Effector memory CD8-positive, alpha-beta T cell (primary cell): ENCODE data around the gene RNF44.

Experiments
- ATAC-seq: fragments of 150-1000 bp; cut with Tn5 transposase; replicated peaks from 2 replicates; pipeline ENCODE4 v1.10.0; 2021; ENCODE audit warnings: mild to moderate bottlenecking, moderate library complexity
- DNase-seq, 3 experiments: peaks; one replicate each; pipeline ENCODE4 v3.0.0; 2021
- H3K27ac Mint-ChIP-seq, 2 donors: one replicate each; pipeline ENCODE4 v1.8.0; 2022; ENCODE audit warnings: mild to moderate bottlenecking in 2 of 2, mixed read lengths in 2 of 2, moderate library complexity in 2 of 2
- H3K27me3 Mint-ChIP-seq, 2 donors: one replicate each; pipeline ENCODE4 v1.8.0; 2022; ENCODE audit warnings: mixed read lengths in 2 of 2
- H3K36me3 Mint-ChIP-seq: one replicate; pipeline ENCODE4 v1.8.0; 2022; ENCODE audit warnings: mild to moderate bottlenecking, moderate library complexity, mixed read lengths; ENCODE audit not compliant: insufficient read depth
- H3K4me1 Mint-ChIP-seq, 2 donors: one replicate each; pipeline ENCODE4 v1.8.0; 2022; ENCODE audit warnings: low read depth in 2 of 2, mixed read lengths in 2 of 2
- H3K4me3 Mint-ChIP-seq, 2 donors: one replicate each; pipeline ENCODE4 v1.8.0; 2022; ENCODE audit warnings: mild to moderate bottlenecking in 2 of 2, mixed read lengths in 2 of 2, moderate library complexity in 2 of 2
- H3K9me3 Mint-ChIP-seq, 2 donors: one replicate each; pipeline ENCODE4 v1.8.0; 2022; ENCODE audit warnings: mixed read lengths in 2 of 2

Gene RNF44

GRCh38 chr5:176547802-176548201, 10.6 kb upstream of the RNF44 start:
- Mint-ChIP-seq H3K36me3 (peaks cover 11% of the 10 kb centered on the region), H3K4me3 (no peak overlapping the region), H3K27me3 (no peaks in the 10 kb centered on the region), H3K27ac (peak overlapping the region; percentile 60 to 73), H3K9me3 (no peaks in the 10 kb centered on the region), H3K4me1 (peaks cover 20 to 36% of the 10 kb centered on the region in 2 donors)
- DNase-seq, result no peak
- ATAC-seq, result peak; percentile 23

- DNase-seq, result no peak
- H3K4me3 Mint-ChIP-seq, result no peak overlapping the region
- no peaks in the 10 kb centered on the region for H3K27me3 Mint-ChIP-seq
- no peak for ATAC-seq
- peak overlapping the region in 1 of 2 donors; percentile 10 for H3K27ac Mint-ChIP-seq
- peaks cover 25% of the 10 kb centered on the region for H3K36me3 Mint-ChIP-seq
- H3K4me1 Mint-ChIP-seq, result peaks cover 30 to 49% of the 10 kb centered on the region in 2 donors
- no peaks in the 10 kb centered on the region for H3K9me3 Mint-ChIP-seq
Observed at GRCh38 chr5:176545737-176546509, 8.7 kb upstream of the RNF44 start.

GRCh38 chr5:176545388-176545736, 8.2 kb upstream of the RNF44 start:
- no peaks in the 10 kb centered on the region for H3K9me3 Mint-ChIP-seq
- peak overlapping the region in 1 of 2 donors; percentile 10 for H3K27ac Mint-ChIP-seq
- peaks cover 30% of the 10 kb centered on the region for H3K36me3 Mint-ChIP-seq
- H3K4me3 Mint-ChIP-seq, result peak overlapping the region in 1 of 2 donors; percentile 89
- peaks cover 36 to 49% of the 10 kb centered on the region in 2 donors for H3K4me1 Mint-ChIP-seq
- no peaks in the 10 kb centered on the region for H3K27me3 Mint-ChIP-seq
- ATAC-seq (no peak), DNase-seq (no peak)

GRCh38 chr5:176543428-176544182, 6.4 kb upstream of the RNF44 start:
- Mint-ChIP-seq H3K4me1 (peaks cover 44 to 57% of the 10 kb centered on the region in 2 donors), H3K4me3 (peak overlapping the region; percentile 88 to 89), H3K36me3 (peaks cover 30% of the 10 kb centered on the region), H3K27ac (peak overlapping the region; percentile 75 to 92), H3K27me3 (no peaks in the 10 kb centered on the region), H3K9me3 (no peaks in the 10 kb centered on the region)
- ATAC-seq, result peak; percentile 64
- peak; percentile 61 to 71 (median 63) for DNase-seq

- peak overlapping the region; percentile 89 to 91 for H3K4me3 Mint-ChIP-seq
- peak overlapping the region; percentile 92 to 98 for H3K27ac Mint-ChIP-seq
- no peaks in the 10 kb centered on the region for H3K27me3 Mint-ChIP-seq
- H3K9me3 Mint-ChIP-seq, result no peaks in the 10 kb centered on the region
- H3K36me3 Mint-ChIP-seq, result peaks cover 30% of the 10 kb centered on the region
- peaks cover 49 to 62% of the 10 kb centered on the region in 2 donors for H3K4me1 Mint-ChIP-seq
- ATAC-seq, result peak; percentile 18
- peak in 2 of 3 experiments; percentile 26 to 28 for DNase-seq
Observed at GRCh38 chr5:176542596-176543427, 5.6 kb upstream of the RNF44 start.

GRCh38 chr5:176542135-176542595, 5.0 kb upstream of the RNF44 start:
- no peaks in the 10 kb centered on the region for H3K27me3 Mint-ChIP-seq
- peak; percentile 43 to 53 (median 46) for DNase-seq
- peak overlapping the region; percentile 92 to 98 for H3K27ac Mint-ChIP-seq
- H3K36me3 Mint-ChIP-seq, result peaks cover 36% of the 10 kb centered on the region
- no peak for ATAC-seq
- peaks cover 49 to 59% of the 10 kb centered on the region in 2 donors for H3K4me1 Mint-ChIP-seq
- peak overlapping the region; percentile 89 to 91 for H3K4me3 Mint-ChIP-seq
- no peaks in the 10 kb centered on the region for H3K9me3 Mint-ChIP-seq

GRCh38 chr5:176541338-176542134, 4.3 kb upstream of the RNF44 start:
- Mint-ChIP-seq H3K36me3 (peaks cover 40% of the 10 kb centered on the region), H3K27ac (peak overlapping the region; percentile 92 to 98), H3K9me3 (no peaks in the 10 kb centered on the region), H3K4me1 (peaks cover 49 to 59% of the 10 kb centered on the region in 2 donors), H3K4me3 (peak overlapping the region; percentile 89 to 91), H3K27me3 (no peaks in the 10 kb centered on the region)
- peak; percentile 14 for ATAC-seq
- peak; percentile 65 to 72 (median 67) for DNase-seq

GRCh38 chr5:176540956-176541337, 3.7 kb upstream of the RNF44 start:
- Mint-ChIP-seq H3K27ac (peak overlapping the region; percentile 92 to 98), H3K36me3 (peaks cover 46% of the 10 kb centered on the region), H3K9me3 (no peaks in the 10 kb centered on the region), H3K27me3 (no peaks in the 10 kb centered on the region), H3K4me3 (peak overlapping the region; percentile 89 to 91), H3K4me1 (peaks cover 49 to 59% of the 10 kb centered on the region in 2 donors)
- DNase-seq (peak; percentile 53 to 56 (median 54)), ATAC-seq (peak; percentile 3)

- DNase-seq, result no peak
- Mint-ChIP-seq H3K27ac (peak overlapping the region; percentile 92 to 98), H3K9me3 (no peaks in the 10 kb centered on the region), H3K36me3 (peaks cover 51% of the 10 kb centered on the region), H3K27me3 (no peaks in the 10 kb centered on the region), H3K4me1 (peaks cover 49 to 59% of the 10 kb centered on the region in 2 donors), H3K4me3 (peak overlapping the region; percentile 89 to 91)
- no peak for ATAC-seq
Observed at GRCh38 chr5:176540476-176540899, 3.3 kb upstream of the RNF44 start.

GRCh38 chr5:176538989-176539384, 1.8 kb upstream of the RNF44 start:
- peaks cover 52 to 64% of the 10 kb centered on the region in 2 donors for H3K4me1 Mint-ChIP-seq
- no peak for DNase-seq
- ATAC-seq, result no peak
- H3K9me3 Mint-ChIP-seq, result no peaks in the 10 kb centered on the region
- H3K4me3 Mint-ChIP-seq, result no peak overlapping the region
- peaks cover 66% of the 10 kb centered on the region for H3K36me3 Mint-ChIP-seq
- H3K27me3 Mint-ChIP-seq, result no peaks in the 10 kb centered on the region
- no peak overlapping the region for H3K27ac Mint-ChIP-seq

- DNase-seq, result no peak
- no peaks in the 10 kb centered on the region for H3K9me3 Mint-ChIP-seq
- no peak for ATAC-seq
- peak overlapping the region; percentile 98 to 100 for H3K27ac Mint-ChIP-seq
- H3K36me3 Mint-ChIP-seq, result peaks cover 68% of the 10 kb centered on the region
- no peaks in the 10 kb centered on the region for H3K27me3 Mint-ChIP-seq
- peak overlapping the region; percentile 96 to 98 for H3K4me3 Mint-ChIP-seq
- peaks cover 58 to 67% of the 10 kb centered on the region in 2 donors for H3K4me1 Mint-ChIP-seq
Observed at GRCh38 chr5:176538230-176538988, 1.2 kb upstream of the RNF44 start.
